HuH-7.5 (cell line): ENCODE measurements around the gene ANKRD65.
"Not testable (repeated sequence)": the region's sequence is repeated elsewhere in the genome, so short reads cannot be mapped to it uniquely, and the experiment has no call there.

ENCODE experiments used
- DNase-seq: peaks from one replicate; pipeline ENCODE4 v3.0.0; 2011; ENCODE audit warnings: low spot score

Gene ANKRD65

DNA sequence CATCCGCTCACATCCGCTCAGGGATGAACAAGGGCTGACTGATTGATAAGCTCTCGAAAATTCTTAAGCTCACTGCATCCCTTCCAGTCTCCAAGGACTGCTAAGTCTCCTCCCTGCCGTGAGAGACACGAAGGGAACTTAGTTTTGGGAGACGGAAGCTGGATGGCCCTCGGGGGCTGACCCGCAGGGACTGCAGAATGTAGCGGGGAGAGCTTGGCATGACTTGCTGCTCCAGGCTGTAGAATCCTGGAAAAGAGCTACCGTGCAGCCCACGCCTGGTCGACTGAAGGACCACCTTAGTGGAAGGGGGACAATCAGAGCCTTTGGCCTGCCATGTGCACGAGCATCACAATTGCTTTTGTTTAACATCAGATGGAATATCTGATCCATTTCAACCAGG is 5.3 kb downstream of the ANKRD65 start:
- no peak for DNase-seq

DNA sequence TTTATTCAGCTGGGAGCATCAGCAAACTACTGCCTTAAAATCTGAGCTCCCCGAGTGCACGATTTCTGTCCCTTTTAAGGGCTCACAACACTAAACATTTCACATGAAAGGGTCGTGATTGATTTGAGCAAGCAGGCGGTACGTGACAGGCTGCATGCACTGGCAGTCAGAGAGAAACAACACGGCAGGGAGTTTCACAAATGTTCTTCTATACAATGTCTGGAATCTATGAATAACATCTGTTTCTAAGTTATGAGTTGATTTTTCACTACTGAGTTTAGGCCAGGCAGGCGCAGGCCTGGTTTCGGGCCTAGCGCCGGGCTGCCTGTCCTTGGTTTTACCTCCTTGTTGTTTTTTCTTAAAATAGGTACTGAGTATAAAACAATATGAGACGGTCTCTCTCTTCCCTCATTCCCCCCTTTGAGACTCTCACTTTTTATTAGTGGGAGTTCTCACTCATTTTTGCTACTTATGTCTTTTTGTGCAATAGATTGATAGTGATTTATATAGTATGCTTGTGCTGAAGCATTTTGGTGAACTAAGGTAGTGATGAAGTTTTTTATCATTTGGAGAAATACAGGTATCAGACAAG is 8.7 kb downstream of the ANKRD65 start:
- DNase-seq = not testable (repeated sequence)

DNA sequence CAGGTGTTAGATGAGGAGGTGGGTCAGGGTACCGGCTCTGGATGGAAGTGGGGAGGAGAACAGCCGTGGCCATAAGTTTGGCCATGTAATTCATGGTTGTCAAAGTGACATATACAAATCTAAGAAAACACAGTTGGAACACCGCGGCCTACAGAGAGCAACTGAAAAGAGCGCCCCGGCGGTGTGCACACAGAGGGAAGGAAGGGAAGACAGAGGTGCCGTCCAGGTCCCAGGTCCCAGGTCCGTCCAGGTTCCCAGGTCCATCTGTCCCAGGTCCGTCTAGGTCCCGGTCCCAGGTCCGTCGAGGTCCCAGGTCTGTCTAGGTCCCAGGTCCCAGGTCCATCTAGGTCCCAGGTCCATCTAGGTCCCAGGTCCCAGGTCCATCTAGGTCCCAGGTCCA is 9.4 kb downstream of the ANKRD65 start:
- DNase-seq = no peak

DNA sequence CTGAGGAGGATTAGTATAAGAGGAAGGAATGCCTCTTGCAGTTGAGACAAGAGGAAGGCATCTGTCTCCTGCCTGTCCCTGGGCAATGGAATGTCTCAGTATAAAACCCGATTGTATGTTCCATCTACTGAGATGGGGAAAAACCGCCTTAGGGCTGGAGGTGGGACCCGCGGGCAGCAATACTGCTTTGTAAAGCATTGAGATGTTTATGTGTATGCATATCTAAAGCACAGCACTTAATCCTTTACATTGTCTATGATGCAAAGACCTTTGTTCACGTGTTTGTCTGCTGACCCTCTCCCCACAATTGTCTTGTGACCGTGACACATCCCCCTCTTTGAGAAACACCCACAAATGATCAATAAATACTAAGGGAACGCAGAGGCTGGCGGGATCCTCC is 10.8 kb downstream of the ANKRD65 start:
- not testable (repeated sequence) for DNase-seq

DNA sequence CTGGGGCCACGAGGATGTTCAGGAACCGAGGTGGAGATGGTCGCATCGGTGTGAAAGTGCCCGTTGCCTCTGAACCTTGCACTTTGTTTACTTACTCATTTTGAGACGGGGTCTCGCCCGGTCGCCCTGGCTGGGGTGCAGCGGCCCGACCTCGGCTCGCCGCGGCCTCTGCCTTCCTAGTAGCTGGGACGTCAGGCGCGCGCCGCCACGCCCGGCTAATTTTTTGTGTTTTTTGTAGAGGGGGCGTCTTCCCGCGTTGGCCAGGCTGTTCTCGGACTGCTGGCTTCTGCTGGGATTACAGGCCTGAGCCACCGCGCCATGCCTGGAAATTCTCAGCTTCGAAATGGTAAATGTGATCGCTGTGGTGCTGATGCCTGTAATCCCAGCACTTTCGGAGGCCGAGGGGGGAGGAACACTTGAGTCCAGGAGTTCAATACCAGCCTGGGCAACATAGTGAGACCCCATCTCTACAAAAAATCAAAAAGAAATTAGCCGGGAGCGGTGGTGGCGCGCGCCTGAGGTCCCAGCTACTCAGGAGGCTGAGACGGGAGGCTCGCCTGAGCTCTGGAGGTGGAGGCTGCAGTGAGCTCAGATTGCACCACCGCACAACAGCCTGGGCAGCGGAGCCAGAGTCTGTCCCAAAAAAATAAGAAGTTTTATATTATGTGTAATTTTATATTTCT is 13.3 kb downstream of the ANKRD65 start:
- no peak for DNase-seq

DNA sequence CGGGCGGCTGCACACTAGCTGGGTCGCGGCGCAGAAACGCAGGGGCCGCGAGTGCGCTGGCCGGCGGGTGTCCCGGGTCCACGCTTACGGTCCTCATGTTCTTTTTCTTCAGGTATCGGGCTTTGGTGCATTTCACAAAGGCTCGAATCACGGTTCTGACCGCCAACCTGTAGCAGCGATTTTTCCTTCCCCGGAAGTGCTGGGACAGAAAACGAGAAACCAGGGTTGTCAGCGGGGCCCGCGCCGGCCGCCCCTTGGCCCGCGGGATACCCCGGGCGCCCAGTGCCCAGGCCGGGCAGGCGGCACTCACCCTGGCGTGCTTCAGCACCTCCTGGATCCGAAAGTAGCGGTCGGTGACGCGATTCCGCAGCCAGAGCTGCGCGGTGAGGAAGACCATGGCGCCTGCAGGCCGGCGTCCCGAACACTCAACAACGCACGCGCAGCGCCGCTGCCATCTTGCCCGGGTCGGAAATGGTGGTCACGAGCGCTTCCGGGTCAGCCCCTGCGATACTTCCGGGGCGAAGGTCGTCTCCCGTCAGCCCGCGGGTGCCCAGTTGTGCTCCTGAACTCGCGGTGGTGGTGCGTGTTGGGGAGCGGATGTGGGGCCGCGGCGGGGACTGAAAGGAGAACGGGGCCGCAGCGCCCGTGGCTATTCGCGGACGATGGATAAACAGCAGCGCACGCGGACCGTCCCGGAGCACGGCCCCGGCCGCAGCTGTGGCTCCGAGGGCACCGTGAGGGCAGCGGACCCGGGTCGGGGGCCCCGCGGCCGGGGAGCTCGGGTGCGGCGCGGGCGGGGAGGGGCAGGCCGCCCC is 14.0 kb downstream of the ANKRD65 start, which contains the start of gene MRPL20:
Gene MRPL20, minus strand, starts transcription at position 473 of the 815 bp plus-strand sequence. Its CDS starts 76 bp downstream, at position 397.
- DNase-seq = peak; percentile 96

DNA sequence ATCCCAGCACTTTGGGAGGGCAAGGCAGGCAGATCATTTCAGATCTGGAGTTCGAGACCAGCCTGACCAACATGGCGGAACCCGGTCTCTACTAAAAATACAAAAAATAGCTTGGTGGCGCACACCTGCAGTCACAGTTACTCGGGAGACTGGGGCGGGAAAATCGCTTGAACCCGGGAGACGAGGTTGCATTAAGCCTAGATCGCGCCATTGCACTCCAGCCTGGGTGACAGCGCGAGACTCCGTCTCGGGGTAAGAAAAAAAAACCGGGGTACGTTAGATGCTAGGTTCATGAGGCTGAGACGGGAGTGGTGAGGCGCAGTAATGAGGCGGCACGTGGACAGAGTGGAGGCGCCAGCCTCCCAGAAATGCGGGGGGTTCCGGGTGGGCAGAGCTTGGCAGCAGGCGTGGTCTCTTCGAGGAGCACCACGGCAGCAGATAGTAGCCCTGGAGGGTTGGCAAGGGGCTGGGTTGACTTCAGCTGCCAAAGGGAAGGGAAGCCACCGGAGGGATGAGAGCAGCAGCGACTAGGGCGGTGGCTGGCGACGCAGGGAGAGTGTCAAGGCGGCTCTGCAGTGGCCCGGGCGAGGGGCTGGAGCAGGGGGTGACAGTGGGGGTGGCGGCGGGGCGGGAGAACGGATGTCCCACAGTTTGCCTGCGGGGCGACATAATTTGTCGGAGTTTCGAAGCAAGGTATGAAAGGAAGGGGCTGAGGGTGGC is 14.8 kb downstream of the ANKRD65 start:
- DNase-seq = no peak

DNA sequence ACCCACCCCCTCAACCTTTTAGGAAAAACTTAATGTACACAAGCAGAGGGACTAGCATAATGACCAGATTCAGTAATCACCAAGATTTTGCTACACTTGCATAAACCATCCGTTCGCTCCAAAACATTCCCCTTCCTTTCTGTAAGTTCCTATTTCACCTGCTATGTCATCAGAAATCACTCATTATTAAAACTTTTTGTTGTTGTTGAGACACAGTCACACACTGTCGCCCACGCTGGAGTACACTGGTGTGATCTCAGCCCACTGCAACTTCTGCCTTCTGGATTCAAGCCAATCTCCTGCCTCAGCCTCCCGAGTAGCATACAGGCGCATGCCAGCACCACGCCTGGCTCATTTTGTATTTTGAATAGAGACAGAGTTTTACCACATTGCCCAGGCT is 17.4 kb downstream of the ANKRD65 start:
- DNase-seq = no peak

DNA sequence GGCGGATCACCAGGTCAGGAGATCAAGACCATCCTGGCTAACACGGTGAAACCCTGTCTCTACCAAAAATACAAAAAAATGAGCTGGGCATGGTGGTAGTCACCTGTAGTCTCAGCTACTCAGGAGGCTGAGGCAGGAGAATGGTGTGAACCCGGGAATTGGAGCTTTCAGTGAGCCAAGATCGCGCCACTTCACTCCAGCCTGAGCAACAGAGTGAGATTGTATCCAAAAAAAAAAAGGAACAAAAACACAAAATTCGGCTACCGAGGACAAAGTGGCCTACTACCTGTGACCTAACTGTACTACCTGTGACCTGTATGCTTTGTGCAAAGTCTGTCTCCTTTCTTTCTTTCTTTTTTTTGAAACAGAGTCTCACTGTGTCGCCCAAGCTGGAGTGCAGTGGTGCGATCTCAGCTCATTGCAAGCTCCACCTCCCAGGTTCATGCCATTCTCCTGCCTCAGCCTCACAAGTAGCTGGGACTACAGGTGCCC is 18.1 kb downstream of the ANKRD65 start:
- not testable (repeated sequence) for DNase-seq

DNA sequence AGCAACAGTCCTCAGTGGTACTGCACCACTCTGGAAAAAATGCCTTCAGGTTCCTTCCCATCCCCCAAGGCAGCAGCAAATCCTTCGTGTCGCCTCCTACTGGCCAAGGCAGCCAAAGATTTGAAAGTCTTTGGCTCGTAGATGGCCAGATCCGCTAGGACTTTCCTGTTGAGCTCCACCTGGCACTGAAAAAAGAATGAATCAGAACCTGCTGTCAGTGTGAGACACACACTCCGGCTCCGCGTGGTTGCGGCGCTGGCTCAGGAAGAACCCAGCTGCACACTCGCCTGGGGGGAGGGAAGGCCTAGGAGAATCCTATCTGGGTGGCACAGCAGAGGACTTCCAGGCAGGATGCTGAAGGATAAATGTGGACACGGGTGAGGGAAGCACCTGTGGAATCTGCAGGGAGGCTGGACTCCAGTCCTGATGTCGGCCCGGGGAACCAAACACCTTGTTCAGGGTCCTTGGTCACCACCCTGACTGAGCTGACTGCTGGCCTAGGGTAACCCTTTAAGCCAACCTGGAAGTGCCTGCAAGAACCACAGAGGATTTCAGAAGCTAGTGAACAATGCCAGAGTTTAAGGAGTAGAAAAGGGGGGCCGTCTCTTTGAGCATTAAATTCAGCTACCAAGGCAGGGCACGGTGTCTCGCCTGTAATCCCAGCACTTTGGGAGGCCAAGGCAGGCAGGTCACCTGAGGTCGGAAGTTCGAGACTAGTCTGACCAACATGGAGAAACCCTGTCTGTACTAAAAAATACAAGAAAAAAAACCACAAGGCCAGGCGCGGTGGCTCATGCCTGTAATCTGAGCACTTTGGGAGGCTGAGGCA is 18.8 kb downstream of the ANKRD65 start:
- DNase-seq = no peak

DNA sequence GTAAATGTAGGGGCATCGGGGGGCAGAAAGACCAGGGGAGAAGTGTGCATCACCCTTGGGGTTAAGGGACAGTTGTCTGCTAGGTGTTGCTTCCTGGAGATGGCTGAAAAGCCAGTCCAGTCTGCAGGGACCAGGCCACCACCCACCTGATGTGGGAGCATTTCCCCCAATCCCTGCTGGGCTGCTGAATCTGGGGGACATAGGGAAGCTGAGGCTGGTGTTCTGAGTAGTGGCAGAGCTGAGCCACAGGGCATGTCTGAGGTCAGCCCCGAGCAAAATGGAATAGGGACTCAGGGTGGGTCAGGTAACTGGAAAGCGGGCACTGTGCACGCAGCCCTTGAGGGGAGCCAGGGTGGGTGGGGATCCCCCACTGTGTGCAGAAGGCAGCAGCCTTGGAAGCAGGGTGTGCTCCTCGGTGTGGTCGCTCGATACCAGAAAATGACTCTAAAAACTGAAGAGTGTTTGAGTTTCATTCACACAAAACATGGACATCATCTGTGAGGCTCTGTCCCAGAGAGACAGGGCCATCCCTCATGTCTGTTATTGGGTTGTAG is 19.5 kb downstream of the ANKRD65 start:
- DNase-seq = no peak

DNA sequence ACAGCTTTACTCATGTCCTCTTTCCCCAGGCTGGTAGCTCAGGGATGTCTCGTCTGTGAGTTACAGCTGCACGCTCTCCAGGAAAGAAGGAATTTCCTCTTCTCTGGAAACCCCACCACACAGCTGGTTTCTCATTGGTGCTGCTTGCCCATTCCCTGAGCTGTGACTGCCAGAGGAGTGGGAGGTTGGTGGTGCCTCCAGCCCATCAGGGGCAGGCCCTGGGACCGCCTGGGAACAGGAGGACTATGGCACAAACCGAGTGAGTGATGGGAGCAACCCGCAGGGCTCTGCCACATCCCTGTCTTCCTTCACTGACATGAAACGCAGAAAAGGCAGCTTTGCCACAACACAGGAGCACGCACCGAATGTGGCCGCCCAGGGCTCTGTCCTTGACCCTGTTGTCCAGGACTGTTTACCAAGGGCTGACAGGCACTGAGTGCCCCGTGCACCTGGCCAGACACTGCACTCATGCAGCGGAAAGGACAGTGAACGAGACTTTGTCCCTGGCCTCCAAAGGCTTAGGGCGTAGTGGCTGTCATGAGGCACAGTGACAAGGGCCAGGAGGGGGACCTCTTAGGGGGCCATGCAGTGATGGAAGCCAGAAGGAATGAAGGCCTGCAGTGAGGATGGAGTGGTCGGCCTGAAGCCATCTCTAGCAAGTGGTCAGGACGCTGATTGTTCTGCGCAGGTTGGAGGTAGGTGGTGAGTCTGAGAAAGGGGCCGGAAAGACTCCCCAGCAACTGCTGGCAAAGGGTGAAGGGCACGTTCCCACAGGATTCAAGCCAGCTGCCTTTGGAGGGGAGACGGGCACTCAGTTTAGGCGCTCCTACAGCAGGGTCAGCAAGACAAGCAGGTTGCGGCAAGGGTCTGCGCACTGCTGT is 20.3 kb downstream of the ANKRD65 start:
- DNase-seq = no peak

DNA sequence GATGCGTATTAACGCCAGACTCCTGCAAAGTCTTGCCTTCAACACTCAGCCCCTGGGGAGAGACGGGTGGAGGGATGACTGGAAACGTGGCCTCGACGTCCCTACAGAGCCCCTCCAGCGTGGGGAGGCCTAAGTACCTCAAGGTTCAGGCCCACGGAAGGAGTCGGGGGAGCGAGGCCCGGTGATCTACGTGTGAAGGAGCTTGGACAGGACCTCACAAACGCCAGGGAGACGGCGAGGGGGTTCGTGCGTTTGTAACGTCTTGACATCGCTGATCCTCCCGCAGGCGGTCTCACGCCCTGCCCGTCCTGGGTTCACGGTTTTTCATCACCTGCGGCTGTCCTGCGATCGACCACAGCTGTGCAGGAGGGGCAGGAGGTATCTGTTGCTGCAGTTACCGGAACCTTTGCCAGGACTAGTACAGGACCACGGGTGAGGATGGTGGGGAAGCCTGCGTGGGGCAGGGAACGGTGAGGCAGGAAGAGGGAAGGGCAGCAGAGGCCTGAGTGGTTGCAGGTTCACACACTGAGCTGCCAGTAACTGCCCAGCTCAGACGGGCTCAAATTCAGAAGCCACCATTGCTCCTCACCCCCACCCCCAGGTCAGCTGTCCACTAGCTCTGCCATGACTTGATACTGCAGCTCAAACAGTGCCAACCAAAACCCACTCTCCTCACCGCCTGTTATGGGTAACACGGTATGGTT is 21.1 kb downstream of the ANKRD65 start:
- DNase-seq = no peak

DNA sequence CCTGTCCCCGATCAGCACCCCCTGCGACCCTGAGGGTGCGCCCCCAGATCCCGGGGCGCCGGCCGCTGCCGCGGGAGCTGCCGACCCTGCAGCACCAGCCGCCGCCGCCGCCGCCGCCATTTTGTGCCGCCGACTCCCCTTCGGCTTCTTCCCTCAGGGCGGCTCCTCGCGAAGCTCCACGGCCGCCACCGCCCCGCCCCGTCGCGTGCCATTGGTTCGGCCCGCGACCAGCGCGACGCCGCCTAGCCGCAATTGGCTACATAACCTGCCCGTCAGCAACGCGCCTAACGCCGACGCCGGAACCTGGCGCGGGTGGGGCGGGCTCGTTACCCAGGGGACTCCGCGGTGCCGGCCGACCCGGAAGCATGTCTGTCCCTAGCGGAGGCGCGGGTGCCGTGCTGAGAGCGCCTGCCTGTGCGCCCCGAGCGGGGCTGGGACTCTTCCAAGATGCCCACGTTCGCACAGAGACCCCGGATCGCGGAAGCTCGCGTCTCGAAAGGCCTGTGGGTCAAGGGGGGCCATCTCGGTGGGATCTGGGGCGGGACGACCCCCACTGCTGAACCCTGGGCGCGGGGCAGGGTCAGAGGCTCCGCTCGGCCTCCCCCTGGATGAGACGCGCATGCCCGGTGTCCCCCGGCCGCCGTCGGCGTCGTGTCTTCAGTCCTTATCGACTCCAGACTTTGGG is 21.7 kb downstream of the ANKRD65 start, which contains the start of gene CCNL2:
Gene CCNL2, minus strand, starts transcription at position 149 of the 685 bp plus-strand sequence. Its CDS starts 29 bp downstream, at position 120.
- DNase-seq = peak; percentile 94

DNA sequence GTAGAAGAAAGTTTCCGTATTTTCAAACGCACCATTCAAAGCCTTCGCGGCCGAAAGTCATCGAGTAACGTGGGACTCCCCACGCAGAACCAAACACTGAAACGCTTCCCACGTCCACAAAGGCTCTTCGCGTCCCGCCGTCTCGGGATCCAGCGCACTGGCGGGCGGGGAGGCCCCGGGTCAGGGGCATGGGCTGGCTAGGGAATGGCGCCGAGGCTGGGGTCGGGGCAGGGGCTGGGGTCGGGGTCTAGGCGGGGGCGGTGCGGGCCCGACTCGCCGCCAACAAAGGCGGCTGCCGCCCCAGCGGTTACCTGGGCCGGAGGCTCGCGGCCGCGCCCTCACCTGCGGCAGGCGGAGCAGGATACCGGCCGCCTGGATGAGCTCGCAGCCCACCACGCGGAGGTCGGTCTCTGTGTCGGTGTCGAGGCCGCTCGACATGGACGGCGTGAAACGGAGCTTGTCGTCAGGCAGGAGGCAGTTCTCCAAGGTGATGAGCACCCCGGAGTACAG is 22.3 kb downstream of the ANKRD65 start:
- no peak for DNase-seq

DNA sequence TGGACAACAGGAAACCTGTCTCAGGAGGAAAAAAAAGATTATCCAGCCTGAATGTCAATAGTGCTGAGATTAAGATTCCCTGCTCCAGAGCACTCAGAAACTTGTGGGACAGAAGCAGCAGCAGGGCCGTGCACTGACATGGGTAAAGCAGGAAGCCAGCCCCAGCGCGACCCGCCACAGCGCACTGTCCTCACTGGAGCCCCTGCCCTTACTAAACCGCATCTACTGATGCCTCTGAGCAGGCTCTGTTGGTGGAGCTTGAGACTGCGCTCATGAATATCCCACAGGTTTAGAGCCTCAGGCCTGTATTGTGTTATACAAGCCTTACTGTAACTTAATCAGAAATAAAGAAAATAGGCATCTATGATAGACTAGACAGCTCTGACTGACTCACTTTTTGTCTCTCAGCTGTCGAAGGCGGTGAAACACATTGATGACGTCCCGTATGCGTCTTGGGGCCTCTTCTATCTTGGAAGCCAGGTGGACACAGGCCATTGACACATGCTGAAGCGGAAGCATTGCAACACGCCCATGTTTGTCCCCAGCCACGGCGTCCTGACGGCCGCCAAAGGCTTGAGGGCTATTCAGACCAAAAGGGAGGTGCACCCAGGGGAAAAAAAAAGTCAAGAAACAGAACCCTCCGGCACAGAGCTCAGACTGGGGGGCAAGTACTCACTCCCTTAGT is 23.1 kb downstream of the ANKRD65 start:
- no peak for DNase-seq

DNA sequence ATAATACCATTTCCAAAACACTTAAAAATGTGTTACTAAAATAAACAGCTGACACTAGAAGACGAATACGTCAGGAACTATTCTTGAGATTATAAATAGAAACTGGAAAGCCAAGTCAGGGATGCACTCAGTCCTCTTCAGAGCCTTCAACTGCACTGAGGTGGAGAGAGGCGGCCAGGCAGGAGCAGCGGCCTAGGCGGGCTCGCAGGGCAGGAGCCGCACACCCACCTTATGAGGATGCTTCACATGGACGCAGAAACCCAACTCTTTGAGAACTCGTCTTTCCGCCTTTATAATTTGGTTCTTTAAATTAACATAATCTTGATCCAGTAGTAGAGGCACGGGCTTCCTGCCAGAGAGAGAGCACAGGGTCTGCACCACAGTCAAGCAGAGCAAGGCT is 25.9 kb downstream of the ANKRD65 start:
- no peak for DNase-seq

DNA sequence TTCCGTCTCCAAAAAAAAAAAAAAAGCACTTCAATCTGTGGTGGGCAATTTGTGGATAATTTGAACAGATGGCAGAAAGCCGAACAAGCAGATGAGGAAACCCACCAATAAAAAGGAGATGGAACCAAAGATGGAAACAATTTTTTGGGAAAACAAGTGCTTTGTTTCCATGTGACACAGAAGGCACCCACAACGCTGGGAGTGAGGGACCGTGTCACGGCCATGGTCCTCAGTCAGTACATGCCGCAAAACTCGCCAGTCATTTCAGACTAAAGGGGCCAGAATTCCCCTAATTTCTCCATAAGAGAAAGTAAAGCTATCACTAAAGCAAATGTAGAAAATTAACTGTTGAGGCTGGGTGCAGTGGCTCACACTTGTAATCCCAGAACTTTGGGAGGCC is 27.0 kb downstream of the ANKRD65 start:
- DNase-seq = no peak
